HG02852 (cell line): ENCODE data around the gene PHF14.
"Not testable (repeated sequence)": the region's sequence is repeated elsewhere in the genome, so short reads cannot be mapped to it uniquely, and the experiment has no call there.

Source experiments
- ATAC-seq: cut with Tn5 transposase; IDR thresholded peaks from one replicate; pipeline ENCODE4 v1.9.1; 2021; ENCODE audit warnings: mild to moderate bottlenecking, moderate library complexity; ENCODE audit not compliant: unreplicated experiment

The PHF14 gene, protein sequence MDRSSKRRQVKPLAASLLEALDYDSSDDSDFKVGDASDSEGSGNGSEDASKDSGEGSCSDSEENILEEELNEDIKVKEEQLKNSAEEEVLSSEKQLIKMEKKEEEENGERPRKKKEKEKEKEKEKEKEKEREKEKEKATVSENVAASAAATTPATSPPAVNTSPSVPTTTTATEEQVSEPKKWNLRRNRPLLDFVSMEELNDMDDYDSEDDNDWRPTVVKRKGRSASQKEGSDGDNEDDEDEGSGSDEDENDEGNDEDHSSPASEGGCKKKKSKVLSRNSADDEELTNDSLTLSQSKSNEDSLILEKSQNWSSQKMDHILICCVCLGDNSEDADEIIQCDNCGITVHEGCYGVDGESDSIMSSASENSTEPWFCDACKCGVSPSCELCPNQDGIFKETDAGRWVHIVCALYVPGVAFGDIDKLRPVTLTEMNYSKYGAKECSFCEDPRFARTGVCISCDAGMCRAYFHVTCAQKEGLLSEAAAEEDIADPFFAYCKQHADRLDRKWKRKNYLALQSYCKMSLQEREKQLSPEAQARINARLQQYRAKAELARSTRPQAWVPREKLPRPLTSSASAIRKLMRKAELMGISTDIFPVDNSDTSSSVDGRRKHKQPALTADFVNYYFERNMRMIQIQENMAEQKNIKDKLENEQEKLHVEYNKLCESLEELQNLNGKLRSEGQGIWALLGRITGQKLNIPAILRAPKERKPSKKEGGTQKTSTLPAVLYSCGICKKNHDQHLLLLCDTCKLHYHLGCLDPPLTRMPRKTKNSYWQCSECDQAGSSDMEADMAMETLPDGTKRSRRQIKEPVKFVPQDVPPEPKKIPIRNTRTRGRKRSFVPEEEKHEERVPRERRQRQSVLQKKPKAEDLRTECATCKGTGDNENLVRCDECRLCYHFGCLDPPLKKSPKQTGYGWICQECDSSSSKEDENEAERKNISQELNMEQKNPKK

GRCh38 chr7:10973061-10973941, at the start of gene PHF14:
PHF14 (plus strand) TSS chr7:10973872; CDS start chr7:10974324, 452 bp downstream.
- ATAC-seq = peak; percentile 93

DNA sequence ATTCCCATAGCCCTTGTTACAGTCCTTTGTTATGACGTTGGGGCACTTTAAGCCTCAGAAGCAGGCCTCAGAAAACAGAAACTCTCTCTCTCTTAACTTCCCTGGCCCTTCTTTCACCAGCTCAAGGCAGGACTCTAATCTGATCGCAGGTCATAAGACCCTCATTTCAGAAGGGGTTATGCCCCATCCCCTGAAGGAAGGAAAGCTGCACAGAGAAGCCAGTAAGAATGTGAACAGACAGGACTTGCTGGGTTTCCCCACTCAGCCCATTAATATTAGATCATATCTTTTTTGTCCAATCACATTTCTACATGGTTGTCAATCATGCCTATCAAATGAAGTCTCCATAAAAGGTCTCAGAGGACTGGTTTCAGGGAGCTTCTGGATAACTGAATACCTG, 49.3 kb upstream of the PHF14 start:
- no peak for ATAC-seq

- ATAC-seq = not testable (repeated sequence)
Observed at GRCh38 chr7:10928203-10928602, 45.5 kb upstream of the PHF14 start.

DNA sequence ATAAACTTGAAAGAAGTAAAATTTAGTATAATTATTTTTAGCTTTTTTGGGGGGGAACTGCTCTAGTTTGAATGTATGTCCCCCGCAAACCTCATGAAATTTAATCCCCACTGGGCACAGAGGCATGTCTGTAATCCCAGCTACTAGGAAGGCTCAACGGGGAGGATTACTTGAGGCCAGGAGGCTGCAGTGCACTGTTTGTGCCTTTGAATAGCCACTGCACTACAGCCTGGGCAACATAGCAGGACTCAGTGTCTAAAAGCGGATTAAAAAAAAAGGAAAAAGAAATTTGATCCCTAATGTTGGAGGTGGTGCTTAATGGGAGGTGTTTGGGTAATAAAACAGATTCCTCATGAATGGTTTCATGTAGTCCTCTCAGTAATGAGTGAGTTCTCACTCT, 43.1 kb upstream of the PHF14 start:
- ATAC-seq = no peak

DNA sequence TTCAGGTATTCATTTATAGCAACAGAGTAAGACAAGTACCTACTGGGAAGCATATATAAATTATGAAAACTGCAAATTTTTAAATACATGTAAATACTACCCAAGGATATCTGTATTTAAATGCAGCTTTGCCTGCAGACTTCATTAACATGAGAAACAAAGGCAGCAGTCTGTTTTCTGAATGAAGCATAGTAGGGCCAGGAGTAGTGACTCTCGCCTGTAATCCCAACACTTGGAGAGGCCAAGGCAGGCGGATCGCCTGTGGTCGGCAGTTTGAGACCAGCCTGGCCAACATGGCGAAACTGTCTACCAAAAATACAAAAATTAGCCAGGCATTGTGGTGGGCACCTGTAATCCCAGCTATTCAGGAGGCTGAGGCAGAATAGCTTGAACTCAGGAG, 42.5 kb upstream of the PHF14 start:
- ATAC-seq = no peak

DNA sequence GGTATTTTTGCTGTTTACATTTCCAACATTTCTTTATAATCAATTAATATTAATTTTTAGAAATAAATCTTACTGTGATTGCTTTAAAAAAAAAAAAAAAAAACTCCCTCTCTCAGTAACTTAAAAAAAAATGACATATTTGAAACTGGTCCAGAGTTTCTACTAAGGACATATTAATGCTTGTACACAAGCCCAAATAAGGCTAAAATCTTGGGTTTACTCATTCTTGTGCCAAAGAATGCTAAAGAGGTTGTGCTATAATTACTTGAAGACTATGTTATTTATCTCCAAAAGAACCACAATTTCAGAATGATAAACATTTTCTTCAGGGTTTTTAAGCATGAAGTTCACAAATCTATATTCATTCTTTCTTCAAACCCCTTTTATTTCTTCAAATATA, 39.4 kb upstream of the PHF14 start:
- no peak for ATAC-seq

- ATAC-seq = peak; percentile 30
Observed at GRCh38 chr7:10939237-10939910, 34.3 kb upstream of the PHF14 start.

- ATAC-seq = peak; percentile 88
Observed at GRCh38 chr7:10939911-10940703, 33.6 kb upstream of the PHF14 start.

DNA sequence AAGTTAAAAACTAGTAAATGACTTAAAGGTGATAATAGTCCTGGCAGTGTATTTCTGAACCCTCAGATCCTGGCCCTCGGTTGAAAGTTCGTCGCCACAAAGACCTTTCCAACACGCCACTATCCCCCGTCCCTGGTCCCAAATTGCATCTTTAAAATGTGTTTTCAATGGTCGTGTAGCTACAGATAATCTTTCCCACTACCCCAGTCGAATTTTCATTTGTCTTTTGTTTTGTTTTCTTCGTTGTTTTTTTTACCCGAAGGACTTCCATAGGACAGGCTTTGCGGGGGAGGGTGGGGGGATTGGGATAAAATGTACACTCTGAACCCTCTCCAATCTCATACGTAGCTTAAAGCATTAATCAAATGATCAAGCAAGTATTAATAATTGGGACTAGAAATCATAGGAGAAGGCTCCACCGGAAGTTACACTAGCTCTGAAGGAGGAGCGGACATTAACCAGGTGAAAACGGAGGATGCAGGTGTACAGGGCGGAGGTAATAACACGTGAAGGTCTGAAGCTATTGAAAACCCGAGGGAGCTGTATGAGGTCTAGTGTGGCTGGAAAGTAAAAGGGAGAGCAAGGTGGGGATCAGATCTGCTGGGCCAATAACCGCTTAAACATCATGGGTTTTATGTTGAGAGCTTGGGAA, 32.8 kb upstream of the PHF14 start:
- ATAC-seq = no peak

GRCh38 chr7:10950494-10950893, 23.2 kb upstream of the PHF14 start:
- ATAC-seq = no peak

GRCh38 chr7:10950974-10951578, 22.6 kb upstream of the PHF14 start:
- not testable (repeated sequence) for ATAC-seq

- no peak for ATAC-seq
Observed at GRCh38 chr7:10952588-10952987, 21.1 kb upstream of the PHF14 start.

DNA sequence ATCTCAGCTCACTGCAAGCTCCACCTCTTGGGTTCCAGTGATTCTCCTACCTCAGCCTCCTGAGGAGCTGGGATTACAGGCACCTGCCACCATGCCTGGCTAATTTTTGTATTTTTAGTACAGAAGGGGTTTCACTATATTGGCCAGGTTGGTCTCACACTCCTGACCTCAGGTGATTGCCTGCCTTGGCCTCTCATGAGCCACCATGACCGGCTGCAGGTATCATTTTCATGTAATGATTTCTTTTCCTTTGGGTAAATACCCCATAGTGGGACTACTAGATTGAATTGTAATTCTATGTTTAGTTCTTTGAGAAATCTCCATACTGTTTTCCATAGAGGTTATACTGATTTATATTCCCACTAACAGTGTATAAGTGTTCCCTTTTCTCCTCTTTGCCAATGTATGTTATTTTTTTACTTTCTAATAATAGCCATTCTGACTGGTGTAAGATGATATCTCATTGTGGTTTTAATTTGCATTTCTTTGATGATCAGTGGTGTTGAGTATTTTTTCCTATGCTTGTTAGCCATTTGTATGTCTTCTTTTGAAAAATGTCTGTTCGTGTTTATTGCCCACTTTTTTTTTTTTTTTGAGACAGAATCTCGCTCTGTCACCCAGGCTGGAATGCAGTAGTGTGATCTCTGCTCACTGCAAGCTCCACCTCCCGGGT, 20.5 kb upstream of the PHF14 start:
- not testable (repeated sequence) for ATAC-seq

- ATAC-seq = no peak
Observed at GRCh38 chr7:10956528-10956927, 17.1 kb upstream of the PHF14 start.

GRCh38 chr7:10960242-10960641, 13.4 kb upstream of the PHF14 start:
- not testable (repeated sequence) for ATAC-seq

- ATAC-seq = not testable (repeated sequence)
Observed at GRCh38 chr7:10965016-10965415, 8.7 kb upstream of the PHF14 start.

- ATAC-seq = no peak
Observed at GRCh38 chr7:10972174-10972573, 1.5 kb upstream of the PHF14 start.
